GM23248 (cell line): ENCODE results near the gene TEX19.

Experiments
- EZH2 ChIP-seq: fragments of 200-600 bp; sonication (generic); IDR thresholded peaks from 2 replicates; pipeline ENCODE4 v1.6.1; 2018; ENCODE audit warnings: antibody characterized with exemption, mild to moderate bottlenecking; ENCODE audit not compliant: insufficient read depth, poor library complexity, severe bottlenecking
- EZH2phosphoT487 ChIP-seq: fragments of 200-600 bp; sonication (generic); IDR thresholded peaks from 2 replicates; pipeline ENCODE4 v1.6.1; 2018; ENCODE audit warnings: antibody characterized with exemption, moderate library complexity, mild to moderate bottlenecking, low read depth; ENCODE audit not compliant: insufficient read depth

GRCh38 chr17:82387705-82388106 lies 28.7 kb downstream of the TEX19 start:
- no peak for TF ChIP-seq EZH2
- no peak for TF ChIP-seq EZH2phosphoT487
